SJSA1 (cell line): Measurements from ENCODE around the gene YDJC. TPM values are rescaled to one million over a fixed set of nuclear protein-coding genes. Genes with fewer than 3 reads are reported as not detected.
A peak's percentile ranks its signal among the peaks of the same experiment; 100 is the strongest.
"Not testable (repeated sequence)": the region's sequence is repeated elsewhere in the genome, so short reads cannot be mapped to it uniquely, and the experiment has no call there.

Experiments used
- DNase-seq, 2 experiments: peaks; one replicate each; pipeline ENCODE4 v3.0.0-alpha.2; 2015 to 2020; ENCODE audit warnings: low spot score in 2 of 2, low read depth in 1 of 2
- H3K27ac ChIP-seq: fragments of 250-450 bp; sonication (Bioruptor Pico); 2 replicates; pipeline ENCODE4 v1.5.1; 2020; ENCODE audit warnings: mild to moderate bottlenecking, moderate library complexity
- H3K27me3 ChIP-seq: fragments of 250-450 bp; sonication (Bioruptor Pico); replicated peaks from 2 replicates; pipeline ENCODE4 v1.5.1; 2020; ENCODE audit warnings: mild to moderate bottlenecking, moderate library complexity
- H3K36me3 ChIP-seq: fragments of 250-450 bp; sonication (Bioruptor Pico); 2 replicates; pipeline ENCODE4 v1.5.1; 2020; ENCODE audit warnings: mild to moderate bottlenecking
- H3K4me1 ChIP-seq: fragments of 250-450 bp; sonication (Bioruptor Pico); replicated peaks from 2 replicates; pipeline ENCODE4 v1.6.1; 2021; ENCODE audit warnings: mild to moderate bottlenecking
- H3K4me3 ChIP-seq: fragments of 250-450 bp; sonication (Bioruptor Pico); 2 replicates; pipeline ENCODE4 v1.5.1; 2020; ENCODE audit warnings: mild to moderate bottlenecking
- H3K9me3 ChIP-seq: fragments of 250-450 bp; sonication (Bioruptor Pico); replicated peaks from 2 replicates; pipeline ENCODE4 v1.5.1; 2020; ENCODE audit warnings: mild to moderate bottlenecking
- total RNA-seq: library from RNA; depleted of rRNA; stranded (reverse); fragments of >200 nt; shearing (Covaris generic); gene quantifications from 2 replicates; pipeline ENCODE4 v1.2.3, GENCODE V29; 2014

Gene YDJC
- total RNA-seq, 1 experiment from 2014 or later = 36.4 TPM

GRCh38 chr22:21596356-21597135, 33.3 kb downstream of the YDJC start:
- H3K27me3 ChIP-seq, DNase-seq, H3K27ac ChIP-seq, H3K4me3 ChIP-seq, H3K4me1 ChIP-seq, H3K9me3 ChIP-seq: not testable (repeated sequence)
- peaks cover 80% of the 10 kb centered on the region for H3K36me3 ChIP-seq

GRCh38 chr22:21594865-21595452, 34.9 kb downstream of the YDJC start:
- no peak for DNase-seq
- Histone ChIP-seq H3K36me3 (peaks cover 84% of the 10 kb centered on the region), H3K27ac (no peak overlapping the region), H3K9me3 (no peaks in the 10 kb centered on the region), H3K4me3 (no peak overlapping the region), H3K4me1 (no peaks in the 10 kb centered on the region), H3K27me3 (no peaks in the 10 kb centered on the region)

- DNase-seq = no peak
- Histone ChIP-seq H3K9me3 (no peaks in the 10 kb centered on the region), H3K27ac (no peak overlapping the region), H3K27me3 (no peaks in the 10 kb centered on the region), H3K4me1 (no peaks in the 10 kb centered on the region; the same call in 1 of the 2 replicates), H3K4me3 (no peak overlapping the region), H3K36me3 (peaks cover 82% of the 10 kb centered on the region)
Observed at GRCh38 chr22:21593406-21594232, 36.2 kb downstream of the YDJC start.

GRCh38 chr22:21592422-21592821, 37.4 kb downstream of the YDJC start:
- DNase-seq = no peak
- Histone ChIP-seq H3K27ac (no peak overlapping the region), H3K27me3 (no peaks in the 10 kb centered on the region), H3K4me1 (peaks cover 8% of the 10 kb centered on the region), H3K36me3 (peaks cover 80% of the 10 kb centered on the region), H3K4me3 (no peak overlapping the region), H3K9me3 (no peaks in the 10 kb centered on the region)

- H3K4me3 ChIP-seq = no peak overlapping the region
- no peaks in the 10 kb centered on the region for H3K9me3 ChIP-seq
- no peak for DNase-seq
- H3K27me3 ChIP-seq = no peaks in the 10 kb centered on the region
- peaks cover 11% of the 10 kb centered on the region for H3K4me1 ChIP-seq
- H3K27ac ChIP-seq = no peak overlapping the region
- H3K36me3 ChIP-seq = peaks cover 78% of the 10 kb centered on the region
Observed at GRCh38 chr22:21591695-21592094, 38.1 kb downstream of the YDJC start.

- no peaks in the 10 kb centered on the region for H3K9me3 ChIP-seq
- no peak overlapping the region for H3K27ac ChIP-seq
- no peak for DNase-seq
- H3K4me3 ChIP-seq = no peak overlapping the region
- H3K36me3 ChIP-seq = peaks cover 73% of the 10 kb centered on the region
- H3K4me1 ChIP-seq = peaks cover 11% of the 10 kb centered on the region
- H3K27me3 ChIP-seq = no peaks in the 10 kb centered on the region
Observed at GRCh38 chr22:21590809-21591641, 38.8 kb downstream of the YDJC start.

- no peak overlapping the region for H3K4me3 ChIP-seq
- H3K36me3 ChIP-seq = peaks cover 71% of the 10 kb centered on the region
- no peaks in the 10 kb centered on the region for H3K27me3 ChIP-seq
- H3K27ac ChIP-seq = no peak overlapping the region
- DNase-seq = no peak
- peaks cover 11% of the 10 kb centered on the region for H3K4me1 ChIP-seq
- H3K9me3 ChIP-seq = no peaks in the 10 kb centered on the region
Observed at GRCh38 chr22:21589396-21589795, 40.4 kb downstream of the YDJC start.

- Histone ChIP-seq H3K36me3 (peaks cover 71% of the 10 kb centered on the region), H3K4me3 (no peak overlapping the region), H3K27me3 (no peaks in the 10 kb centered on the region), H3K27ac (no peak overlapping the region), H3K9me3 (no peaks in the 10 kb centered on the region), H3K4me1 (peaks cover 12% of the 10 kb centered on the region)
- DNase-seq = peak in 1 of 2 experiments; percentile 25
Observed at GRCh38 chr22:21587803-21588611, 41.8 kb downstream of the YDJC start.

- H3K9me3 ChIP-seq = no peaks in the 10 kb centered on the region
- H3K27me3 ChIP-seq = no peaks in the 10 kb centered on the region
- H3K4me3 ChIP-seq = no peak overlapping the region
- DNase-seq = no peak
- no peak overlapping the region for H3K27ac ChIP-seq
- peaks cover 57% of the 10 kb centered on the region for H3K36me3 ChIP-seq
- H3K4me1 ChIP-seq = peaks cover 28% of the 10 kb centered on the region
Observed at GRCh38 chr22:21585389-21585788, 44.4 kb downstream of the YDJC start.

- Histone ChIP-seq H3K4me3 (no peak overlapping the region), H3K27ac (no peak overlapping the region), H3K4me1 (peaks cover 34% of the 10 kb centered on the region), H3K36me3 (peaks cover 49% of the 10 kb centered on the region), H3K27me3 (no peaks in the 10 kb centered on the region), H3K9me3 (no peaks in the 10 kb centered on the region)
- DNase-seq = no peak
Observed at GRCh38 chr22:21582801-21583740, 46.8 kb downstream of the YDJC start.

- Histone ChIP-seq H3K36me3 (peaks cover 50% of the 10 kb centered on the region), H3K4me1 (peaks cover 25% of the 10 kb centered on the region)
- not testable (repeated sequence) for H3K27me3 ChIP-seq, H3K4me3 ChIP-seq, H3K9me3 ChIP-seq, DNase-seq, H3K27ac ChIP-seq
Observed at GRCh38 chr22:21581009-21581713, 48.7 kb downstream of the YDJC start.
